GM21526 (cell line): Measurements from ENCODE around the gene GP5.

Experiments
- ATAC-seq: cut with Tn5 transposase; IDR thresholded peaks from one replicate; pipeline ENCODE4 v1.9.1; 2021; ENCODE audit warnings: moderate library complexity; ENCODE audit not compliant: unreplicated experiment, low FRiP score

GP5 gene

GRCh38 chr3:194399874-194400411 lies 877 bp upstream of the GP5 start:
- no peak for ATAC-seq

- no peak for ATAC-seq
These were observed 1.2 kb downstream of the GP5 start for GRCh38 chr3:194397757-194398312.

GRCh38 chr3:194396859-194397756 lies 2.0 kb downstream of the GP5 start:
- ATAC-seq, result no peak

- ATAC-seq, result no peak
These were observed 2.6 kb downstream of the GP5 start for GRCh38 chr3:194396539-194396858.

GRCh38 chr3:194395778-194396538 lies 3.1 kb downstream of the GP5 start:
- no peak for ATAC-seq

GRCh38 chr3:194395212-194395611 lies 3.9 kb downstream of the GP5 start:
- no peak for ATAC-seq

GRCh38 chr3:194392576-194392975 lies 6.5 kb downstream of the GP5 start:
- ATAC-seq, result no peak

GRCh38 chr3:194390835-194391234 lies 8.2 kb downstream of the GP5 start:
- no peak for ATAC-seq

- ATAC-seq, result no peak
These were observed 9.8 kb downstream of the GP5 start for GRCh38 chr3:194389269-194389668.

GRCh38 chr3:194387926-194388418 lies 11.1 kb downstream of the GP5 start:
- no peak for ATAC-seq

- no peak for ATAC-seq
These were observed 11.8 kb downstream of the GP5 start for GRCh38 chr3:194387276-194387675.

- no peak for ATAC-seq
These were observed 12.4 kb downstream of the GP5 start for GRCh38 chr3:194386648-194387047.

GRCh38 chr3:194386066-194386465 lies 13.0 kb downstream of the GP5 start:
- ATAC-seq, result no peak

- ATAC-seq, result no peak
These were observed 14.5 kb downstream of the GP5 start for GRCh38 chr3:194384569-194385001.

- ATAC-seq, result no peak
These were observed 14.9 kb downstream of the GP5 start for GRCh38 chr3:194384156-194384555.

- ATAC-seq, result no peak
These were observed 15.7 kb downstream of the GP5 start for GRCh38 chr3:194383276-194383940.

GRCh38 chr3:194382892-194383223 lies 16.2 kb downstream of the GP5 start:
- no peak for ATAC-seq

GRCh38 chr3:194382196-194382891 lies 16.7 kb downstream of the GP5 start:
- no peak for ATAC-seq

- no peak for ATAC-seq
These were observed 17.6 kb downstream of the GP5 start for GRCh38 chr3:194381460-194381875.

- no peak for ATAC-seq
These were observed 18.7 kb downstream of the GP5 start for GRCh38 chr3:194380326-194380725.
